ENCODE measurements around the gene PROB1.
A peak's percentile ranks its signal among the peaks of the same experiment; 100 is the strongest.
"Not testable (repeated sequence)": the region's sequence is repeated elsewhere in the genome, so short reads cannot be mapped to it uniquely, and the experiment has no call there.

PROB1 gene

GRCh38 chr5:139377226-139377625, 17.7 kb downstream of the PROB1 start:
- DNase-seq, result no peak

- no peak for DNase-seq
Measured at GRCh38 chr5:139376364-139376763, 18.5 kb downstream of the PROB1 start.

- DNase-seq, result no peak
Measured at GRCh38 chr5:139374909-139375308, 20.0 kb downstream of the PROB1 start.

- DNase-seq, result no peak
Measured at GRCh38 chr5:139371482-139372435, 23.1 kb downstream of the PROB1 start.

GRCh38 chr5:139369181-139369580, 25.7 kb downstream of the PROB1 start:
- no peak for DNase-seq

GRCh38 chr5:139368613-139369012, 26.3 kb downstream of the PROB1 start:
- DNase-seq, result no peak

- DNase-seq, result no peak
Measured at GRCh38 chr5:139364466-139364865, 30.4 kb downstream of the PROB1 start.

- DNase-seq, result no peak
Measured at GRCh38 chr5:139363937-139364336, 31.0 kb downstream of the PROB1 start.

GRCh38 chr5:139361835-139362429, 33.0 kb downstream of the PROB1 start:
- no peak for DNase-seq

GRCh38 chr5:139360384-139360783, 34.5 kb downstream of the PROB1 start:
- no peak for DNase-seq

GRCh38 chr5:139358064-139358463, 36.8 kb downstream of the PROB1 start:
- DNase-seq, result no peak

GRCh38 chr5:139355900-139356299, 39.0 kb downstream of the PROB1 start:
- DNase-seq, result not testable (repeated sequence)

GRCh38 chr5:139354186-139354585, 40.7 kb downstream of the PROB1 start:
- DNase-seq, result no peak

GRCh38 chr5:139347863-139348262, 47.0 kb downstream of the PROB1 start:
- not testable (repeated sequence) for DNase-seq

GRCh38 chr5:139345442-139345841, 49.5 kb downstream of the PROB1 start:
- DNase-seq, result not testable (repeated sequence)

GRCh38 chr5:139344177-139344576, 50.7 kb downstream of the PROB1 start:
- DNase-seq, result no peak

- DNase-seq, result no peak
Measured at GRCh38 chr5:139343476-139343875, 51.4 kb downstream of the PROB1 start.

GRCh38 chr5:139342423-139342723, 52.5 kb downstream of the PROB1 start:
- peak in 1 of 2 donors; percentile 89 for DNase-seq

- DNase-seq, result peak; percentile 98
Measured at GRCh38 chr5:139341689-139342422, 53.0 kb downstream of the PROB1 start, which contains the start of gene PAIP2. TSS of gene PAIP2 (plus strand) at chr5:139341854. CDS start at chr5:139363785, 21,931 bp downstream.

- DNase-seq, result no peak
Measured at GRCh38 chr5:139341187-139341688, 53.7 kb downstream of the PROB1 start.

Measured in CD4-positive, alpha-beta T cell treated with Interleukin-1 beta for 1 hour (primary cell).